GM18909 (cell line): Measurements from ENCODE around the gene NCKAP5.

Source experiments
- ATAC-seq: cut with Tn5 transposase; IDR thresholded peaks from one replicate; pipeline ENCODE4 v1.9.1; 2021; ENCODE audit warnings: mild to moderate bottlenecking; ENCODE audit not compliant: unreplicated experiment, poor library complexity

The NCKAP5 gene

GRCh38 chr2:132645722-132646539, 922.3 kb downstream of the NCKAP5 start:
- ATAC-seq: no peak

- ATAC-seq: no peak
Measured at GRCh38 chr2:132645176-132645575, 923.1 kb downstream of the NCKAP5 start.

DNA sequence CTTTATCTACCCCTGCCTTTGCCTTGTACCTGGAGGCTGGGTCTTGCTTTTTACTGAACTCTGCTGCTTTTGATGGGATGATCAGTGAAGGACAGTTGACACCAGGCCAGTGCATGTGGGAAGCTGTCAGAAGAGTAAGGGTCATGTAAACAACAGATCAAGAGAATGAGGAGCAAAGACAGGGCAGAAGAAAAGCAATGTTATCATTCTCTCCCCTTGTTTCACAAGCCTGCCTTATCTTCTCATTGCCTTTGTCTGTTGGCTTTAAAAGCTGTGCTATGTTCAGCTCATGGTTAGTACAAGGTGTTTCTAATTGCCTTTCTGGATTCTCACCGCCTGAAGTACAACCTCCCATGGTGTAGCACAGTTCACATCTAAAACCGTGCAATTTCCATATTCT, 925.8 kb downstream of the NCKAP5 start:
- no peak for ATAC-seq

- ATAC-seq: no peak
Measured at GRCh38 chr2:132641819-132642218, 926.4 kb downstream of the NCKAP5 start.

- ATAC-seq: no peak
Measured at GRCh38 chr2:132640116-132640515, 928.1 kb downstream of the NCKAP5 start.

DNA sequence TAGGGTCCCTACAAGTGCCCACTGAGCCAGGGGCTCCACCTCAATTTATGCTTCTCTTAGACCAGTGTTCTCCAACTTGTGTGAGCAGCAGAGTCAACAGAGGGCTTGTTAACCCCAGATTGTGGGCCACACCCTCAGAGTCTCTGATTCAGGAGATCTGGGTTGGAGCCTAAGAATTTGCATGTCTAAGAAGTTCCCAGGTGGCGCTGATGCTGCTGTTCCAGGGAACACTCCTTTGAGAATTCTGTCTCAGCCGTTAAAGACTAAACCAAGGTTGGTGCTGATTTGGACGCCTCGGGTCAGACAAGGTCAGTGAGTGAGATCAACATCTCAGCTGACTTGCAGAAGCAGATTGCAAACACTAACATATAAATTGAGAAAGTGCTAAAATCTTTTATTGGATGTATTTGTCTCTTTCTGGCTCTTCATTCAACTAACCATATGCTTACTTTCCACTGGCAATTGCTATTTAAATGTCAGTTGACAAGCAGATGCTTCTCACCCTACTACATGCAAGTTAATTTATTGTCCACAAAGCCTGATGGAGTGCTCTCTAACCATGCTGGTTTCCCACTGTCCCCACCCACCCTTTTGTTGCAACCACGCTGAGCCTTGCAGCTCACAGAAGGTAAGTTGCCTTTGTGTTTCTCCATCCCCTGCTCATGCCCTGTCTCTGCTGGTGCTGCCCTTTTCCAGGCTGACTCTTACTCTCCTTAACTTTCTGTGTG, 929.8 kb downstream of the NCKAP5 start:
- ATAC-seq: no peak

DNA sequence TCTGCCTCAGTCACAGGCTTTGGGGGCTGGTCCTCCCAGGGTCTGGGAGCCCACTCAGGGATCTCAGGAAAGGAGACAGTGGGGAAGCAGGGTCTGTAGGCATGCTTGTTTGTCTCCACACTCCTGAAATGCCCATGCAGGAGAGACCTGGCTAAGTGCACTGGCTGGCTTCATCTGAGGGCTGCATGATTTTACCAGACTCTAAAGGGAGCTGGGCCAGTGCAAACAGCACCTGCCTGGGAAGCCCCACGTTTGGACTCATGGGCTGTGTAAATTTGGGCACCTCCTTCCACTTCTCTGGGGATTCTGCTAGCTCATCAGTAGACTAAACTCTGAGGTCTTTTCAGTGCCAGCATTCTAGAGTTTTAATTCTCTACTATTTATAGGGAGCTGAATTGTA, 931.9 kb downstream of the NCKAP5 start:
- no peak for ATAC-seq

DNA sequence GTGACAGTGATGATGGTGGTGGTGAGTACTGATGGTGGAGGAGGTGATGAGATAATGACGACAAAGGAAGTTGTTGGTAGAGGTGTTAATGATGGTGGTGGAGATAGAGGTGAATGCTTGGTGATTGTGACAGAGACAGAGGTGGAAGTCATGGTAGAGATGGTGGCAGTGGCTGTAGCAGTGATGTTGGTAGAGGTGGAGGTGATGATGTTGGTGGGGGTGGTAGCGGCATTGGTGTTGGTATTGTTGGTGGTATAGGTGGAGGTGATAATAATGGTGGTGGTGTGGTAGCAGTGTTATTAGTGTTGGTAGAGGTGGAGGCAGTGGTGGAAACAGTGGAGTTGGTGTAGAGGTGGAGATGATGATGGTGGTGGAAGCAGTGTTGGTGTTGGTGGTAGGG, 934.6 kb downstream of the NCKAP5 start:
- ATAC-seq: no peak

- no peak for ATAC-seq
Measured at GRCh38 chr2:132632000-132632649, 936.1 kb downstream of the NCKAP5 start.

GRCh38 chr2:132627536-132627935, 940.7 kb downstream of the NCKAP5 start:
- no peak for ATAC-seq

- no peak for ATAC-seq
Measured at GRCh38 chr2:132623096-132623839, 945.0 kb downstream of the NCKAP5 start.
